GM12892 (cell line): ENCODE results near the gene DDHD1.
"Not testable (repeated sequence)": the region's sequence is repeated elsewhere in the genome, so short reads cannot be mapped to it uniquely, and the experiment has no call there.

Source experiments
- DNase-seq: peaks from one replicate; pipeline ENCODE4 v3.0.0; 2011; ENCODE audit not compliant: insufficient read length
- FAIRE-seq: peaks from 2 replicates; lab custom pipeline; 2011; peaks lifted over from hg19 to GRCh38; lab: Jason Lieb, UNC
- POLR2A ChIP-seq: IDR thresholded peaks from 2 replicates; pipeline ENCODE4 v1.6.1; 2011; ENCODE audit warnings: low read depth, low read length, control low read depth
- POLR2AphosphoS5 ChIP-seq: IDR thresholded peaks from 2 replicates; pipeline ENCODE4 v1.6.1; 2011; ENCODE audit warnings: low read depth, low read length, control low read depth
- TAF1 ChIP-seq: IDR thresholded peaks from 2 replicates; pipeline ENCODE4 v1.6.1; 2011; ENCODE audit warnings: low read depth, mild to moderate bottlenecking, control low read depth, low read length, borderline replicate concordance

DDHD1 gene

DNA sequence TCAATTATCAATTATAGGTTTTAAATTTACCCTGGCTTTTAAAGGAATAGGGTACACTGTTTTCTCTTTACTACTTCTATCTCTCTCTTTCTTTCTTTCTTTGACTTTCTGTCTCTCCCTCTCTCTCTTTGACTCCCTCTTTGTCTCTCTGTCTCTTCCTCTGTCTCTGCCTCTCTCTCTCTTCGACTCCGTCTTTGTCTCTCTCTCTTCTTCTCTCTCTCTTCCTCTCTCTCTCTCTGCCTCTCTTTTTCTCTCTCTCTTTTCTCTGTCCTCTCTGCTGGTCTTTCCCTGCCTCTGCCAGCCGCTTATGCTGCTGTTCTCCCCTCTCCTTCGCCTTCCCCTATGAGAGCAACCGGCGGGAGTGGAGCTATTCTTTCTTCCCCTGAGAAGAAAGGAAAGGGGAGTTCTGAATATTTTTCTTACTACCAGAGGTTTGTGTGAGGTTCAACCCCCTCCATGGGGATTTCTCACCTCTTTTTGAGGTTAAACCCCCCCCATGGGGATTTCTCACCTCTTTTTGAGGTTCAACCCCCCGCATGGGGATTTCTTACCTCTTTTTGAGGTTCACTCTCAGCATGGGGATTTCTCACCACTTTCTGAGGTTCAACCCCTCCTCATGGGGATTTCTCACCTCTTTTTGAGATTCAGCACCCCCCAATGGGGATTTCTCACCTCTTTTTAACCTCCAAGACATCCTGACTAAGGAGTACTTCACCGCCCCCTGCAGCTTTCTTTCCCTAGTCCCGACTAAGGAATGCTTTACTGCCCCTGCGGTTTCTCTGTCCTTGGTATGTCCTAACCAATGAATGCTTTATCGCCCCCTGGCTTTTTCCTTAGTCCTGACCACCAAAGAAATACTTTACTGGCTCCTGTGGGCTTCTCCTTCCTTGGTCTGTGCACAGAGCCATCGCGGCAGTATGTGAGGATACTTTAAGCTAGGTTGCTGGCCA, 27.4 kb upstream of the DDHD1 start:
- DNase-seq, result no peak

DNA sequence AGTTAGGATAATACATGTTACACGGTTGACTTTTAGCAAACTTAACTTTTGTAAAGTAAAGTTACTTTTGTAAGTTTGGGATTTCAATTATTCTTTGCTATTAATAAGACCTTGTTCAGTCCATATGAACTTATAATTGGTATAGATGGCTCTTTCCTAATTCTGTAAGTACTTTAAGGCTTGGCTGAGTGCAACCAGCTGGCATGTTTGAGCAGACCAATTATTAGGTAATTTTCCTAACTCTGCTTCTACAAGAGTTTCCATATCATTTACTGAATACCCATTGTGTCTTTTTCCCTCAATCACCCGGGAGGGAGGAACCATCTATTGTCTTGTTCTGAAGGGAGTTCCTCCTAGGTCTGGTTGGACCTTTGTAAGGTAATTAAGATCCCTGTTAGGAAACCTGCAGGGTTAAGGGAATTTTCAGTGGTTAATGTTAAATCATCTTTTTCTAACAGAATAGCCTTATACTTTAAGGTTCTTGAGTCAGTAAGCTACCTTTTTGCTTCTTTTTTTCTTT, 26.4 kb upstream of the DDHD1 start:
- DNase-seq, FAIRE-seq: not testable (repeated sequence)

More for the DNA sequence above, 27.4 kb upstream of the DDHD1 start:
- TF ChIP-seq POLR2AphosphoS5, result no peak
- no peak for TF ChIP-seq TAF1
- TF ChIP-seq POLR2A, result no peak
- peak; percentile 75 for FAIRE-seq

DNA sequence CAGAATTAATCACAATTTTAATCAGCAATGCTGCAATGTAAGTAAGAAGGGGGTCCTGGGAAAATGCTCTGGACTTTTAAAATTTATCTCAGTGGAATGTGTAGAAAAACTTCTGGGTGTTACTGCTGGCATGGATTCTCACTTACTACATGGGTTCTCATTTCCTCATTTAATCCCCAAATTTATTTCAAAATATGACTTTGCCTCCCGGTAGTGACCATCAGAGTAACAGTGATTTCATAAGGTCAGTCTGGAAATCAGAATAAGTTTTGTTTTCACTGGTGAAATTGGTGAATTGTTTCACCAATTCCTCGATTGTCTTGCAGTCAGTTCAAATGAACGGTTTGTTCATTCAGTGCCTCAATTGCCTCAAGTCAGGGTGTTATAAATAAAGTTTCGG, 22.3 kb upstream of the DDHD1 start:
- DNase-seq, result no peak
- no peak for FAIRE-seq
- TF ChIP-seq POLR2A (no peak), POLR2AphosphoS5 (no peak), TAF1 (no peak)

DNA sequence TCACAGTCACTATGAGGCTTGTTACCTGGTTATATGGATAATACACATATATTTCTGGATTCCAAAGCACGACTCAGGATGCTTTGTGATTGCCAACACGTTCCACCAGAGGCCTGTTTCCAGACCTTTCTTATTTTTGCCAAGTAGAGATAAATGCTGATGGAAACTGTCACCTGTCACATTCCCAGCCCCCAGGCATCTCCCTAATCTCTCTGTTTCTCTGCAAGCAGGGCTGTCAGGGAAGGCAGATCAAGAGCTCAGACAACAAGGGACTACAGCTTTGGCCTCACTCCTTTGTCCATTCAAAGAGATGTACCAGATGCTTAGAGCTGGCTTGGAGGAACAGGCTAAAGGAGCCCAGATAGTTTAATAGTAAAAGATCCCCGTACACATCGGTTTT, 21.8 kb upstream of the DDHD1 start:
- FAIRE-seq, result no peak
- TF ChIP-seq POLR2A (no peak), POLR2AphosphoS5 (no peak), TAF1 (no peak)

DNA sequence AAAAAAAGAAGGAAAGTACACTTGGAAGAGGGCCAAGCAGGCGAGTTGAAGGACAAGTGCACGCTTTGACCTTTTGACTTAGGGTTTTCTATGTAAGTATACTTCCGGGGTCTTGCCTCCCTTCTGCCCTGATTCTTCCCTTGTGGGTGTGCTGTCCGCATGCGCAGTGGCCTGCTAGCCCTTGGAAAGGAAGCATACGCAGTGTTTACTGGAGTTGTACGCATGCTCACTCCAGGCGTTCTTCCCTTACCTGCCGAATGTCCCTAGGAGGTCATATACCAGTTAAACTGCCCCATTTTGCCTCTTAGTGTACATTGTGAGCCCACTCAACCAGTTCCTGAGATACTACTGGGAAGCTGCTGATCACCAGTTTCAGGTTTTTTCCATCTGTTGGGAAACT, 15.7 kb upstream of the DDHD1 start:
- no peak for DNase-seq
- no peak for FAIRE-seq
- TF ChIP-seq POLR2AphosphoS5, result no peak
- TF ChIP-seq POLR2A, result no peak
- no peak for TF ChIP-seq TAF1

More for the DNA sequence above, 21.8 kb upstream of the DDHD1 start:
- no peak for DNase-seq

DNA sequence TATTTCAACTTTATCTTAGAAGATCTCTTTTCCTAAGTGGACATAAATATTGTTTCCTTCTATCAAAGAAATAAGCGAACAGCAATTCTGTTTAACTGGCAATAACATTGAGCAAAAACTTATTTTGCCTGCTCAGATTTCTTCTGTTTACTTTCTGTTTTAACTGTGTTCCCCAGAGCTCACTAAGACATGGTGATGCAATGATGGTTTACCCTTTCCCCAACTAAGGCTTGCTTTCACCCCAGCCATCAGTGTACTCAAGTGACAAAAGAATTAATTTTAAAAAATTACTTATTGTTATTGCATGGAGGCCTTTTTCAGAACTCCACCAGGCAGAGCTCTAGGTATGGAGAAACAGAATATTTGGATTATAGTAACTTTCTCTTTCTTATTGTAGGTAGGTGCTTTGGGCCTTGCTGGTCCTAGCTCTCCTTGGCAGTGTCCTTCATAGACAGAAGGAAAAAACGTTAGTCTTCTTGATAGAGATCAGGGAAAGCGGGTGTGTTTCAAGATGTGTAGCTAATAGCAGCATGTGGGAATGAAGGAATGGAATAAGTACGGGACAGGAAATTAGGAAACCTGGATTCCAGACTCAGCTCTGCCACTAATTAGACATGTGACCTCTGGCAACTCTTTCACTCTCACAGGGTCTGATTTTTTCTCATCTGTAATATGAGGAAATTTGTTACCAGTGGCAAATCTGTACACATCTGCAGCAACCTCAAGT, 14.6 kb upstream of the DDHD1 start:
- DNase-seq, result no peak
- no peak for TF ChIP-seq TAF1
- no peak for TF ChIP-seq POLR2AphosphoS5
- TF ChIP-seq POLR2A, result no peak
- FAIRE-seq, result no peak

DNA sequence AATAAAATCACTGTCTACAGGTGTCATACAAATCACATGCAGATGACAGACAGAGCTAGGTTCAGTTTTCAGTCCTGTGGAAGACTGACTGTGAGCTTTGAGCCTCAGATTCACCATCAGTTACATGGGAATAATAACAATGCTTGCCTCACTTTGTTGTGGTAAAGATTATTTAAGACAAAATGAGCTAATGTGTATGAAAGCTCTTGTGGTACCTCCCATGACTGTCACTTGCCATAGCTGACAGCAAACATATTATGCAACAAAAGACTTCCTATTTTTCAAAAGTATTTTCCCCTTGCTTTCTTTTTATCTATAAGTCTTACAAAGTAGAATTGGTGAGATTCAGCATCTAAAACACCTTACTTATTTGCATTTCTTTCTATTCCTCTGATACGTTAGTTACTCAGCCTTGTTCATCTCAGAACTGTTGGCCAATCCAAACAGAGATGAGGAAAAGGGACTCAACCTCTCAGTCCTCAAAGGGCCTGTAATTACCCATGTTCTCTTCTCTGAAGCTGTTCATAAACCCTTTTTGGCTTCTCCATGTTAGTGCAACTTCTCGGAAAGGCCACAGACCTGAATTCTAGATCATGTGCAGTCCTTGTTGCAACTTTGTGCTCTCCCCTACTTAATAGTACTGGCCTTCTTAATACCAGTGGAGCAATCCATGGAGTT, 8.8 kb upstream of the DDHD1 start:
- peak; percentile 21 for FAIRE-seq
- DNase-seq, result no peak
- TF ChIP-seq POLR2AphosphoS5 (no peak), POLR2A (no peak), TAF1 (no peak)

DNA sequence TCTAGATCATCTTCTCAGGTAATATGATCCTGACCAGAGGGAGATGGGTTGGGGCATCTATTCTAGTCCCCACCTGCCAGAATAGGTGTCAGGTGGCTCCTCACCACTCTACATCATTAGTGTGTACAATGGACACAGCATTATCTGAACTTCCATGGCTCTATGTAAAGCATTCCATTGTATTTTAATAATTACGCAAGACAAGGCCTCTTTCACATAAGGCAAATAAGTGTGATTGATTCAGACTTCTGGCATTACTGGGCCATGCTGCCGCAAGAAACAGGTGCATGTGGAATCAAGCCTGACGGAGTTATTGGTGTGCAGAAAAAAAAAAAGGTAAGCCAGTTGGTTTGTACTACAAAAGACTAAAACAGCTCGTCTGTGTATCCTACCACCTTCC, 3.1 kb upstream of the DDHD1 start:
- DNase-seq (no peak), FAIRE-seq (no peak)

DNA sequence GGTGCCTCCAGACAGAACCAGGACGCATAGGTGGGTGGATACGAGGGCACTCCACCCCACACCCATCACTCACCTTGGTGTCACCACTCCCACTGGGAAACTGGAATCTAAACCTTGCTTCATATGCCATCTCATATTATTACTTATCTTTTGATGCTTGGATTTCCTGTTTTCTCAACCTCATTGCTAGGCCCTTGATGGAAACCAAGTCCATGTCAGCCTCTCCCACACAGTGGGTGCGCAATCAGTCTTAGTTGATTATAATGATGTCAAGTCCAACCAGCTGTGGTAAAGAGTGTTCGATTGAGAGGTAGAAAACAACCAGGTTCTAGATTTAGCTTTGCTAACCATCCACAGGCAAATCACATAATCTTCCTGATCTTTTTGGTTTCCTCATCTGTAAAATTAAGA, 584 bp upstream of the DDHD1 start:
- no peak for TF ChIP-seq TAF1
- TF ChIP-seq POLR2AphosphoS5, result no peak
- no peak for TF ChIP-seq POLR2A
- FAIRE-seq (no peak), DNase-seq (no peak)

More for the DNA sequence above, 3.1 kb upstream of the DDHD1 start:
- TF ChIP-seq TAF1 (no peak), POLR2A (no peak)

DNA sequence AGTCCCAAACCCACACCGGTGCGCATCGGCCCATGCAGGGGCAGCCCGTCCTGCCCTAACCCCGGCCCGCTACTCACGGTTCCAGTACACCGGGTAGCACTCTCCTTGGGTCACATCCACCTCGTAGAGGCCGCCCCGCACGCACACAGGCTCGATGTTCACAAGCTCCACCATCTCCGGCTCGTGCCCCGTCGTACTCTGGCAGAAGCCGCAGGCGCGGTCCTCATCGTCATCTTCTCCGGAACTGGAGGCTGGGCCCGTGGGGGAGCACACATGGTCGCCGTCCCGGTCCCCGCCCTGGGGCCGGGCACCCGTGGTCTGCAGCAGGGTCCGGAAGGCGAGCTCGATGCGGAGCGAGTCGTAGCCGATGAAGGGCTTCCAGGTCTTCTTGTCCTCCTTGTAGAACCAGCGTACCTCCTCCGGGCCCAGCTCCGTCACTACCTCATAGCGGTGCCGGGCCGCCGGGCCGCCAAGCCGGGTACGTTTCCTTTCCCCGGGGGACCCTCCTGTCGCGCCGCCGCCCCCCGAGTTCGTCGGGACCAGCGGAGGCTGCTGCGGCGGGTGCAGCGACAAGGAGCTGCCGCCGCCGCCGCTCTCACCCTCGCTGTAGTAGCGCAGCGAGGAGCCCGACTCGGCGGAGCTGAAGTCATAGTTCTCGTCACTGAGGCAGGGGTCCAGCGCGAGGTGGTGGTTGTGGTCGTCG, 788 bp downstream of the DDHD1 start:
- TF ChIP-seq POLR2AphosphoS5 (0 out of 2 replicates have a peak, but pooled peaks have one; percentile 11), POLR2A (no peak), TAF1 (no peak)
- FAIRE-seq, result peak; percentile 48
- peak; percentile 40 for DNase-seq
